Measurements from ENCODE around the gene JARID2. TPM values are rescaled to one million over a fixed set of nuclear protein-coding genes. Genes with fewer than 3 reads are reported as not detected.

Gene JARID2
- total and polyA plus RNA-seq, 4 donors = 3.8 to 14.8 (median 12.0) TPM

DNA sequence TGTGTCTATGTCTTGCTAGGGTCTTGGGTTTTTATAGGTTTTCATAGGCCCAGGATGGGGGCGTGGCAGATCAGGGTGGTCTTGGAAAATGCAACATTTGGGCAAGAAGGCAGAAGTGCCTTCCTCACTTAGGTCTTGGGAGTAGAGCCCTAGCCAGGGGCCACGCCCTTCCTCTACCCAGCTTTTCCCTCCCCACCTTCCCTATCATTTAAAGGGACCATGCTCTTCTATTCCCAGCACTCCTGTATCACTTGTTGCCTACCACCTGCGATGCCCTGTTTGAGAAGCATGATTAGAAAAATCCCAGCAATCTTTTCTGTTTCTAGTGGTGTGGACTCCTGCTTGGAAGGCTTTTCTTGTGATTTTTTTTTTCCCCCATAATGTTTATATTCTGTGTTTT lies 190.6 kb downstream of the JARID2 start:
- peaks cover 15 to 54% (median 23%) of the 10 kb centered on the region in 5 donors for H3K4me1 ChIP-seq (ENCODE audit: control insufficient read depth in 5 of 5, insufficient read depth in 5 of 5, low read length in 5 of 5)
- no peaks in the 10 kb centered on the region for H3K36me3 ChIP-seq (ENCODE audit: control insufficient read depth in 4 of 4, insufficient read depth in 4 of 4, low read length in 4 of 4)
- H3K4me3 ChIP-seq = no peak overlapping the region
- no peak overlapping the region for H3K9ac ChIP-seq (ENCODE audit: insufficient read depth in 1 of 2, low read length in 2 of 2)
- TF ChIP-seq, protein P1, sequence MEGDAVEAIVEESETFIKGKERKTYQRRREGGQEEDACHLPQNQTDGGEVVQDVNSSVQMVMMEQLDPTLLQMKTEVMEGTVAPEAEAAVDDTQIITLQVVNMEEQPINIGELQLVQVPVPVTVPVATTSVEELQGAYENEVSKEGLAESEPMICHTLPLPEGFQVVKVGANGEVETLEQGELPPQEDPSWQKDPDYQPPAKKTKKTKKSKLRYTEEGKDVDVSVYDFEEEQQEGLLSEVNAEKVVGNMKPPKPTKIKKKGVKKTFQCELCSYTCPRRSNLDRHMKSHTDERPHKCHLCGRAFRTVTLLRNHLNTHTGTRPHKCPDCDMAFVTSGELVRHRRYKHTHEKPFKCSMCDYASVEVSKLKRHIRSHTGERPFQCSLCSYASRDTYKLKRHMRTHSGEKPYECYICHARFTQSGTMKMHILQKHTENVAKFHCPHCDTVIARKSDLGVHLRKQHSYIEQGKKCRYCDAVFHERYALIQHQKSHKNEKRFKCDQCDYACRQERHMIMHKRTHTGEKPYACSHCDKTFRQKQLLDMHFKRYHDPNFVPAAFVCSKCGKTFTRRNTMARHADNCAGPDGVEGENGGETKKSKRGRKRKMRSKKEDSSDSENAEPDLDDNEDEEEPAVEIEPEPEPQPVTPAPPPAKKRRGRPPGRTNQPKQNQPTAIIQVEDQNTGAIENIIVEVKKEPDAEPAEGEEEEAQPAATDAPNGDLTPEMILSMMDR (IDR thresholded peaks at IDR 0.05; ENCODE audit: control extremely low read depth, extremely low read depth) = no peak
- WGBS, 2 donors = 84 to 93% methylated on average over 3 of the region's 3 CpGs
- peaks cover 0 to 1% (median 0%) of the 10 kb centered on the region in 4 donors for H3K9me3 ChIP-seq (ENCODE audit: control insufficient read depth in 4 of 4, insufficient read depth in 3 of 4, low read length in 3 of 4)
- ATAC-seq (ENCODE audit: insufficient read depth, low FRiP score) (no peak), DNase-seq (no peak)
- H3K27me3 ChIP-seq (ENCODE audit: control insufficient read depth in 3 of 3, insufficient read depth in 3 of 3, low read length in 2 of 3) = no peaks in the 10 kb centered on the region
- H3K27ac ChIP-seq (ENCODE audit: low read depth in 1 of 2, low read length in 1 of 2) = no peak overlapping the region

DNA sequence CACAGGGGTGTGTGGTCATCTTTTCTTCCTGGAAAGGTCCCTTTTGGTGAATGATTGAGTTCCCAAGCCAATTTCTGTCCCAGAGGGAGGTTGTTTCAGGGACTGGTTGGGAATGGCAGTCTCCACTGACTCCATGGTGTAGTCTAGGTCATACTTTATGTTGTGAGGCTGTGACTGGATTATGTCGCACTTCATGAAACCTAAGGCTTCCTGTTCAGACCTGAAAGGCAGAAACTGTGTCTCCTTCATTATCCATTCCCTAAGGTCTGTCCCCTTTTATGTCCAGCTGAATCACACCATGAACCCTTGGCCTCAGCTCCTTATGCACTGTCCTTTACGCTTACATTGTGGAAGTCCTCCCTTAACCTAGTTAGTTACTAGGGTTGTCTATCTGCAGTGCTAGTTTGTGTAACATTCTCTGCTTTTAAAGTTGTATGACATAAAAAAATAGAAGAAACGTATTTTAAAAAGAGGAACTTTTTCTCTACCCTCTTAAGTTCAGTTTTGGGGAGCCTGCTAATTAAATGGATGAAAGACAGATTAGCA lies 191.3 kb downstream of the JARID2 start:
- no peaks in the 10 kb centered on the region for H3K36me3 ChIP-seq (ENCODE audit: control insufficient read depth in 4 of 4, insufficient read depth in 4 of 4, low read length in 4 of 4)
- peaks cover 8 to 50% (median 21%) of the 10 kb centered on the region in 5 donors for H3K4me1 ChIP-seq (ENCODE audit: control insufficient read depth in 5 of 5, insufficient read depth in 5 of 5, low read length in 5 of 5)
- DNase-seq (no peak), ATAC-seq (ENCODE audit: insufficient read depth, low FRiP score) (no peak)
- 49 to 74% methylated on average over 3 of the region's 3 CpGs for WGBS, 2 donors
- no peak overlapping the region for H3K4me3 ChIP-seq
- TF ChIP-seq, protein P1 (IDR thresholded peaks at IDR 0.05; ENCODE audit: control extremely low read depth, extremely low read depth) = no peak
- H3K27me3 ChIP-seq (ENCODE audit: control insufficient read depth in 3 of 3, insufficient read depth in 3 of 3, low read length in 2 of 3) = no peaks in the 10 kb centered on the region
- H3K9ac ChIP-seq (ENCODE audit: insufficient read depth in 1 of 2, low read length in 2 of 2) = no peak overlapping the region
- H3K27ac ChIP-seq (ENCODE audit: low read depth in 1 of 2, low read length in 1 of 2) = no peak overlapping the region
- H3K9me3 ChIP-seq (ENCODE audit: control insufficient read depth in 4 of 4, insufficient read depth in 3 of 4, low read length in 3 of 4) = peaks cover 0 to 1% (median 0%) of the 10 kb centered on the region in 4 donors

DNA sequence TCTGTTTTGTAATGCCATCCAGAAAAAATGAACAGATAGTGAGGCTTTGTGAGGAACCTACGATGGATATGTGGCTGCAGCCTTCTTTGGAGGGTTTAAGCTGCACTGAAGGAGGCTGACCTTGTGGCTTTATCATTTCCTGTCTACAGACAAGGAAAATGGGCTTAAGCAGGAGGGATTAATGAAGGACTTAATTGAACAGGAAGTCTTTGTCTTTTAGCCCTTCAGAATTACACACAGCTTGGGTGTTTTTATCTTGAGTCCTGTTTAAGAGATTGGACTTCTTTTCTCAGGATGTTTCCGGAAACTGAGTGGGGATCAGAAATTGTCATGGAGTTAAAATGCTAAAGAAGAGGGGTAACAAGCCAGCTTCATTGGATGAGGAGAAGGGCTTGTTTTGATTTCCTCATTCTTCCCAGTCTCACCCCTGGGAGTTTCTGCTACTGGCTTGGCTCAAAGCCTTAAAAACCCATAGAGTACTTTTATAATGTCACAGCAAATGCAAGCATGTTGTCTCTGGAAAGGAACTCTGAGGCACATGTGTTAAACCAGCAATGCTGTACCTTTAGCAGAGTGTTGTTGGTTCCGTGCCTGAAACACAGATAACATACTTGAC lies 193.6 kb downstream of the JARID2 start:
- TF ChIP-seq, protein P1 (IDR thresholded peaks at IDR 0.05; ENCODE audit: control extremely low read depth, extremely low read depth) = no peak
- H3K27me3 ChIP-seq (ENCODE audit: control insufficient read depth in 3 of 3, insufficient read depth in 3 of 3, low read length in 2 of 3) = no peaks in the 10 kb centered on the region
- no peak overlapping the region for H3K9ac ChIP-seq (ENCODE audit: insufficient read depth in 1 of 2, low read length in 2 of 2)
- WGBS, 2 donors = 56 to 58% methylated on average over 3 of the region's 3 CpGs
- H3K9me3 ChIP-seq (ENCODE audit: control insufficient read depth in 4 of 4, insufficient read depth in 3 of 4, low read length in 3 of 4) = peaks cover 0 to 1% (median 0%) of the 10 kb centered on the region in 4 donors
- ATAC-seq (ENCODE audit: insufficient read depth, low FRiP score) = no peak
- no peaks in the 10 kb centered on the region for H3K36me3 ChIP-seq (ENCODE audit: control insufficient read depth in 4 of 4, insufficient read depth in 4 of 4, low read length in 4 of 4)
- H3K4me1 ChIP-seq (ENCODE audit: control insufficient read depth in 5 of 5, insufficient read depth in 5 of 5, low read length in 5 of 5) = peaks cover 0 to 40% (median 15%) of the 10 kb centered on the region in 5 donors
- no peak for DNase-seq
- H3K27ac ChIP-seq (ENCODE audit: low read depth in 1 of 2, low read length in 1 of 2) = no peak overlapping the region
- no peak overlapping the region for H3K4me3 ChIP-seq
